SK-N-SH treated with all-trans-retinoic acid at 6 μM for 48 hours (cell line): ENCODE results near the gene TMEM161A.
A peak's percentile ranks its signal among the peaks of the same experiment; 100 is the strongest.
"Not testable (repeated sequence)": the region's sequence is repeated elsewhere in the genome, so short reads cannot be mapped to it uniquely, and the experiment has no call there.

Source experiments
- ATAC-seq: fragments of 200-7000 bp; cut with Tn5 transposase; 3 replicates; pipeline ENCODE4 v1.9.1; 2020; ENCODE audit warnings: mild to moderate bottlenecking, moderate library complexity
- ARNTL ChIP-seq: fragments of 450-650 bp; formaldehyde crosslinking; IDR thresholded peaks from 2 replicates; pipeline ENCODE4 v1.5.0; 2020; ENCODE audit warnings: low read depth, mild to moderate bottlenecking, moderate library complexity, borderline replicate concordance
- BACH2 ChIP-seq: fragments of 250-450 bp; sonication (Bioruptor Pico); IDR thresholded peaks from 2 replicates; pipeline ENCODE4 v1.9.0; 2021; ENCODE audit warnings: mild to moderate bottlenecking, borderline replicate concordance
- CREB5 ChIP-seq: fragments of 250-450 bp; sonication (Bioruptor Pico); IDR thresholded peaks from 2 replicates; pipeline ENCODE4 v1.5.1; 2020; ENCODE audit warnings: low read depth, mild to moderate bottlenecking, moderate library complexity
- CSDC2 ChIP-seq: fragments of 250-450 bp; sonication (Bioruptor Pico); IDR thresholded peaks from 2 replicates; pipeline ENCODE4 v1.5.0; 2020; ENCODE audit warnings: mild to moderate bottlenecking, moderate library complexity
- GLIS3 ChIP-seq: fragments of 250-450 bp; sonication (Bioruptor Pico); IDR thresholded peaks from 2 replicates; pipeline ENCODE4 v1.5.0; 2020; ENCODE audit warnings: mild to moderate bottlenecking, moderate library complexity
- OSR1 ChIP-seq: fragments of 250-450 bp; sonication (Bioruptor Pico); IDR thresholded peaks from 2 replicates; pipeline ENCODE4 v1.8.0; 2022; ENCODE audit warnings: moderate library complexity, mild to moderate bottlenecking, inconsistent platforms
- PPARA ChIP-seq: fragments of 250-450 bp; sonication (Bioruptor Pico); IDR thresholded peaks from 2 replicates; pipeline ENCODE4 v1.5.0; 2020; ENCODE audit warnings: mild to moderate bottlenecking, borderline replicate concordance
- RARB ChIP-seq: fragments of 250-450 bp; sonication (Bioruptor Pico); IDR thresholded peaks from 2 replicates; pipeline ENCODE4 v1.8.0; 2021; ENCODE audit warnings: mild to moderate bottlenecking, moderate library complexity
- SNAI2 ChIP-seq: fragments of 250-450 bp; sonication (Bioruptor Pico); IDR thresholded peaks from 2 replicates; pipeline ENCODE4 v1.5.0; 2020; ENCODE audit warnings: mild to moderate bottlenecking, moderate library complexity
- TCF4 ChIP-seq: fragments of 250-450 bp; sonication (Bioruptor Pico); IDR thresholded peaks from 2 replicates; pipeline ENCODE4 v1.8.0; 2021; ENCODE audit warnings: mild to moderate bottlenecking, moderate library complexity, borderline replicate concordance
- TOX ChIP-seq: fragments of 250-450 bp; sonication (Bioruptor Pico); IDR thresholded peaks from 2 replicates; pipeline ENCODE4 v1.8.0; 2021; ENCODE audit warnings: mild to moderate bottlenecking, moderate library complexity, borderline replicate concordance
- TSHZ2 ChIP-seq: fragments of 250-450 bp; sonication (Bioruptor Pico); IDR thresholded peaks from 2 replicates; pipeline ENCODE4 v1.5.0; 2020; ENCODE audit warnings: mild to moderate bottlenecking, moderate library complexity
- ZC3H10 ChIP-seq: fragments of 250-450 bp; sonication (Bioruptor Pico); IDR thresholded peaks from 2 replicates; pipeline ENCODE4 v1.5.1; 2021; ENCODE audit warnings: mild to moderate bottlenecking, moderate library complexity
- ZFP3 ChIP-seq: fragments of 250-450 bp; sonication (Bioruptor Pico); IDR thresholded peaks from 2 replicates; pipeline ENCODE4 v1.5.0; 2020; ENCODE audit warnings: mild to moderate bottlenecking, moderate library complexity
- ZFP30 ChIP-seq: fragments of 450-650 bp; formaldehyde crosslinking; IDR thresholded peaks from 2 replicates; pipeline ENCODE4 v1.5.0; 2022; ENCODE audit warnings: mild to moderate bottlenecking, moderate library complexity
- ZNF565 ChIP-seq: fragments of 450-650 bp; formaldehyde crosslinking; conservative IDR thresholded peaks from 2 replicates; pipeline ENCODE4 v1.5.0; 2020; ENCODE audit warnings: low read depth, mild to moderate bottlenecking, moderate library complexity
- ZNF70 ChIP-seq: fragments of 450-650 bp; formaldehyde crosslinking; IDR thresholded peaks from 2 replicates; pipeline ENCODE4 v1.5.0; 2020; ENCODE audit warnings: mild to moderate bottlenecking, moderate library complexity
- ZNF8 ChIP-seq: fragments of 450-650 bp; formaldehyde crosslinking; IDR thresholded peaks from 2 replicates; pipeline ENCODE4 v1.5.0; 2020; ENCODE audit warnings: mild to moderate bottlenecking, moderate library complexity

The TMEM161A gene

DNA sequence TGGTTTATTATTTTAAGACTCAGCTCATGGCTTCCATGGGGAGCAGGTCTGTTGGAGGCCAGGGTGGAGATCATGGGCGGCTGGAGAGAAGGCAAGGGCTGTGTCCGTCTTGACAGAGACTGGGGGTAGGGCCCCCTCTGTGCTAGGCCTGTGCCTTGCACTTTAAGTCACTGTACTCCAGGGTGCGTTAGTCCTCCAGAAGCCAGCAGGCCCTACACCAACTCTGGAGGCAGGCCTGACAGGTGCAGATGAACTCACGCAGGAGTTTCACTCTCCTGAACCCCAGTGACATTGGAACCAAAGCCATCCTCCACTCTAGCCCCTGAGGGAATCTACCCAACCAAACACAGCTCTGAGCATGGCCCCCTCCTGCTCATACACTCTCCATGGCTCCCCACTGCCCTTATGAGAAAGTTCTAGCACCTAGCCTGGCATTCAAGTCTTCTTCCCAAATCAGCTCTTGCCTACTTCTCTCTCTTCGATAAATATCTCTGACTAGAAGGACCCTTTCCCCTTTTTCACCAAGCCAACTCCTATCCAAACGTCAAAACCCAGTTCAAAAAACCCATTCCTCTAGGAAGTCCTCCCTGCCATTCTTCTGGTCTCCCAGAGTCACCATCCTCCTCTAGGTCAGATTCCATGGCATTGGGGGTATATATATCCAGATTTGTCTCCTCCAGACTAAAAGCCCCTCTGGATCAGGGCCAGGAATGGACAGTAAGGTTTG is 16.7 kb upstream of the TMEM161A start:
- no peak for ATAC-seq
- TF ChIP-seq TSHZ2 (CRISPR knock-in tag) (no peak), RARB (CRISPR knock-in tag) (no peak), ZNF8 (CRISPR knock-in tag) (no peak), SNAI2 (CRISPR knock-in tag) (no peak), ARNTL (no peak), ZNF70 (no peak), ZFP3 (CRISPR knock-in tag) (peak; percentile 99), ZC3H10 (no peak)

DNA sequence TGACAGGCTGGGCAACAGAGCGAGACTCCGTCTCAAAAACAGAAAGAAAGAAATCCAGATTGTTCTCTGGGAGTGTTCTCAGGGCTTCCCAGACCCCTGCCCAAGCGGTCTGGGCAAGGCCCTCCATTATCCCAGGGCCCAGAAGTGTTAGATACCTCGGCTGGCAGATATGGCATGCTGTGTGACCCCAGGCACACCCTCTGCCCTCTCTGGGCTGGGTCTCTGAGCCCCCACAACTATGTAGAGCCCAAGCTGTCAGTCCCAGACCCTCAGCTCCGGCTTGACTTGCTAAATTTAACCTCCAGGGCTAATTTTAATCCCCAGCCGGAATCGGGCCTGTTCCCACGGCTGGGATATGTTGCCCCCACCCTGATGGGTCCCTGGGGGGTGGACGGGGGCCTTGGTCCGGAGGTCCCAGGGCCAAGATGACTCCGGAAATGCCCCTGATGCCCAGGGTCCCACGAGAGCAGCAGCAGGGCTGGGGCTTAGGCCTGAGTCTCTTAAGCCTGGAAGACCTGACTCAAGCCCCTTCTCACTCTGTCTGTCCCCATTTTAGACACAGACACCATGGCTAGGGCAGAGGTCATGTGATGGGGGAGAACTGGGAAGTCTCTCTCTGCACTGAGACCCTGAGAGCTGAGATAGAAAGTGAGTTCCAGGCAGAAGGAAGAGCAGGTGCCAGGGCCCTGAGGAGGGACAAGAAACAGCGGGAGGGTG is 14.5 kb upstream of the TMEM161A start:
- no peak for TF ChIP-seq ARNTL
- no peak for TF ChIP-seq TCF4 (CRISPR knock-in tag)
- no peak for TF ChIP-seq CREB5
- no peak for TF ChIP-seq RARB (CRISPR knock-in tag)
- no peak for ATAC-seq

GRCh38 chr19:19151418-19151817 is 13.1 kb upstream of the TMEM161A start:
- ATAC-seq = no peak
- TF ChIP-seq BACH2 (CRISPR knock-in tag) (no peak), TSHZ2 (CRISPR knock-in tag) (no peak), CSDC2 (CRISPR knock-in tag) (no peak), ZFP30 (CRISPR knock-in tag) (no peak), ZNF565 (CRISPR knock-in tag) (no peak), TOX (no peak), SNAI2 (CRISPR knock-in tag) (no peak), TCF4 (CRISPR knock-in tag) (no peak), CREB5 (no peak), GLIS3 (no peak), ARNTL (no peak), PPARA (CRISPR knock-in tag) (no peak)

DNA sequence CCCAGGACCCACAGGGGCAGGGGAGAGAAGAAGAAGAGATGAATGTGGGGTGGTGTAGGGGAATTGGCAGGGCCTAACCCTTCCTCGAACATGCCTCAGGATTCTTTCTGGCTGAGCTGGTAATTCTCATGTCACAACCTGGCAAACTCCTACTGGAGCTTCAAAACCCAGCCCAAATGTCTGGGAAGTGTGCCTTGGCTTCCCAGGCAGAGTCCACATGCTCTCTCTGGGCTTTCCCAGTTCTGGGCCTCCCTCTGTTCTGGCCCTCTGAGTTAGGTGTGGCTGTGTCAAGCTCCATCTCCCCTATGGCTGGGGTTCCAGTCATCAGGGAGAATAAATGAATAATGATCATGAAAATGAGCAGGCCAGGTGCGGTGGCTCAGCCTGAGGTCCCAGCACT is 11.2 kb upstream of the TMEM161A start:
- no peak for ATAC-seq
- no peak for TF ChIP-seq BACH2 (CRISPR knock-in tag)
- peak; percentile 95 for TF ChIP-seq ZFP3 (CRISPR knock-in tag)
- TF ChIP-seq OSR1 (CRISPR knock-in tag) = no peak

GRCh38 chr19:19148504-19148903 is 10.2 kb upstream of the TMEM161A start:
- ATAC-seq = not testable (repeated sequence)
